Measurements from ENCODE around the gene ADGRV1.

ADGRV1 gene

GRCh38 chr5:91092859-91093783, 534.5 kb downstream of the ADGRV1 start:
- no peak for DNase-seq (ENCODE audit: low read depth in 2 of 2, low spot score in 1 of 2)

GRCh38 chr5:91095313-91095712, 536.7 kb downstream of the ADGRV1 start:
- DNase-seq (ENCODE audit: low read depth in 2 of 2, low spot score in 1 of 2) = no peak

GRCh38 chr5:91095786-91096385, 537.3 kb downstream of the ADGRV1 start:
- DNase-seq (ENCODE audit: low read depth in 2 of 2, low spot score in 1 of 2) = no peak

- no peak for DNase-seq (ENCODE audit: low read depth in 2 of 2, low spot score in 1 of 2)
These were observed 539.9 kb downstream of the ADGRV1 start for GRCh38 chr5:91098541-91098940.

DNA sequence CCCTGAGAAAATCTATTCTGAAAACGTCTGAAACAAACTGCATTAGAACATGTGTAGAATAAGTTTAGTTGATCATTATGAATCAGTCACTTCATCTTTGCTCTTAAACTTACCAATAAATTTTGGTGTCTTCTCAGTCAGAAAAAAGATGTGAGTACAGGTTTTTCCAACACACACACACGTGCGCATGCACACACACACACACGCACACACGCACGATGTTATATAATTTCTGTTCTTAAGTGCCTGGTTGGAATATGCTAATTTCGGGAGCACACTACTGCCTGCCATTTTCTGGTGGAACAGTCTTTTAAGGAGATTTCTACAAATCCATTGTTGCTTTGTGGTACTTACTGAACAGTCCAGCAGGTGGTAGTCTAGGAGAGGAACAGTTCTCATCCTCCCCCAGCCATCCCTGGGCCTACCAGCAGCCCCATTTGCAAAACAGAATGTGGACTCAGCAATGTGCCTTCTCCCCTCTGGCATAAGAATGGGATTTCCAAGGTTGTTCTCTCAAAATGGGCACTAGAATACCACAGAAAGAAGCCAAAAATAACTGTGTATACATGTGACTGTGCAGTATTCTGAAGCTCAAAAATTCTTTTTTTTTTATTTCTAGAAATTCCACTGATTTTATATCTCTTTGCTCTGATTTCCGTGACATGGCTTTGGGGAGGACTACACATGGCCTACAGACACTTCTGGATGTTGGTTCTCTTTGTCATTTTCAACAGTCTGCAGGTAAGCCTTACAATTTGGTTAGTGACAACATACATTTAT, 543.2 kb downstream of the ADGRV1 start:
- DNase-seq (ENCODE audit: low read depth in 2 of 2, low spot score in 1 of 2) = peak in 1 of 2 donors; percentile 6

DNA sequence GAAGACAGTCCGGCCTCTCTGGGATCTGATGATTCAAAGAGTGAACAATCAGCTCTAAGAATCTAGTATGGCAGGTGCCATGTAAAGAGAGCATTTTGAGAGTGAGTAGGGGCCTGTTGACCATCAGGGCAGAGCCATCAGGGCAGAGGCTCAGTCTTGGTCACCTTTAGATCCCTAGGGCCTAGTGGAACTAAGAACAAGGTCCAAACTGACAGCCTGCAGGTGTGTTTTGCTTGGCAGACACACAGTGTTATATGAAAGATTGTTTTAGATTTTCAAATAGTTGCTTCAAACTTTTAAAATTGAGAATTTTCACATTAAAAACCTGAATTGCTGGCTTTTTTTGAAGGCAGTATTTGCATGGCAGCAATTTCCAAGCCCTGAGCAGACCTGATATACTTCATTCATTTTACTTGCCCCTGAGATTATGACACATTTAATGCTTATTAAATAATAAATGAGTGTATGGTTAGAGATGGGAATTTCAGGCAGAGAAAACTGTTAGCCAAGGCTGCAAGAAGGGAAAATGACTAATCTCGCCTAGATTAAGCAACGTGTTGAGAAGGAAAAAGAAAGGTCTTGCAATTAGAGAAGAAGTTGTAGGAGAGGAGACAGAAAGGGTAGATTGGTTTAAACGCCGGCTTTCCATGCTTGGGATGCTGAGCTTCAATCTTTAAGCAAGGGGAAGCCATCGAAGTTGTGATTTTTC, 544.9 kb downstream of the ADGRV1 start:
- no peak for DNase-seq (ENCODE audit: low read depth in 2 of 2, low spot score in 1 of 2)

DNA sequence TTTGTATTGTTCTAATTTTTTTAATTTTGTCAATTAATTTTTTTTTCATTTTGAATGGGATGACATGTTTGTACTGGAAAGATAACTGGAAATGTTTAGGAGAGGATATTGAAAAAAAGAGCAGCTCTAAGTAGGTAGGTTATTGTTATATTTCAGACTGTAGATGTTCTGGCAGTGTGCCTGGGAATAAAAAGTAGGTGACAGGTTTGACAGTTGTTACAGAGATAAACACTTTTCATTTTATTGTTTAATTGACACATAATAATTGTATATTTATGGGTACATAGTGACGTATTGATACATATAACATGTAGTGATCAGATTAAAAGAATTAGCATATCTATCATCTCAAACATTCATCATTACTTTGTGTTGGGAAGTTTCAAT, 545.5 kb downstream of the ADGRV1 start:
- no peak for DNase-seq (ENCODE audit: low read depth in 2 of 2, low spot score in 1 of 2)

DNA sequence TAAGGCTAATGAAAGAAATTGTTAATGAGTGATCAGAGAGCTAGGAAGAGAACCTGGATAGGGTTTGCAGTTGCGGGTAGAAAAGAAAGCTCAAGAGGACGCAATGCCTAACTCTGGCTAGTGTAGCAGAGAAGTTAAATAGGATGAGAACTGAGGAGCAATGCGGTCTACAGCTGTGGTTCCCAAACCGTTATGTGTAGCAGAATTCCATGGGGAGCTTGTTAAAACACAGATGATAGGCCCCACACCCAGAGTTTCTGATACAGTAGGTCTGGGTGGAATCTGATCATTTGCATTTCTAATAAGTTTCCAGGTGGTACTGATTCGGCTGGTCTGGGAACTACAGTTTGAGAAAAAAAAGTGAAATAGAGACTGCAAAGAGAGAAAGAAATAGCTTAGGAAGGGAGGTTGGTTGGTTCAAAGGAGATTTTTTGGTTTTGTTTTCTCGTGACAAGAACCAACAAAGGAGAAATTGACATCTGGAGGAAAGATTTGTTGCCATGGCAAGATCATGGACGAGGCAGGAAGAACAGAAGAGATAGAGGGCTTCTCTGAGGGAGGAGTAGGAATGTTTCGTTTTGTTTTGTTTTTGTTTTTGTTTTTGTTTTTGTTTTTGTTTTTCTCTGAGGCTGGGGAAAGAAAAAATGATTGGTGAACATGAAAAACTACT, 548.4 kb downstream of the ADGRV1 start:
- DNase-seq (ENCODE audit: low read depth in 2 of 2, low spot score in 1 of 2) = no peak

DNA sequence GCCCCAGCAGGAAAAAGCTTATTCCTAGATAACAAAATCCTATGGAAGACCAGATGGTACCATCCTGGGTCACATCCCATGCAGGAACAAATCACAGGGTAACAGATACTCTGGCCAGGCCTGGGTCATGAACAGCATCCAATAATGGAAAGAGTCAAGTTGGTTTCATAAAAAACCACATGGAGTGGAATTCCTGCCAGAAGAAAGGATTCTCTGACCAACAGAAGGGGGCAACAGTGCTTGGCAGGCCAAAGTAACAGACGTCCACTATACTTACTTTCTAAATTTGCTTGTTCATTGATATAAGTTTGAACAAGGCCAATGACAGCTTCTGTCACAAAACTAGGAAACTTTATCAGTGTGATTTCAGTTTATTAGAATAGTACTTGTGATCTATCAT, 551.0 kb downstream of the ADGRV1 start:
- no peak for DNase-seq (ENCODE audit: low read depth in 2 of 2, low spot score in 1 of 2)

GRCh38 chr5:91110686-91111085, 552.1 kb downstream of the ADGRV1 start:
- DNase-seq (ENCODE audit: low read depth in 2 of 2, low spot score in 1 of 2) = no peak

GRCh38 chr5:91111473-91112238, 553.1 kb downstream of the ADGRV1 start:
- no peak for DNase-seq (ENCODE audit: low read depth in 2 of 2, low spot score in 1 of 2)

DNA sequence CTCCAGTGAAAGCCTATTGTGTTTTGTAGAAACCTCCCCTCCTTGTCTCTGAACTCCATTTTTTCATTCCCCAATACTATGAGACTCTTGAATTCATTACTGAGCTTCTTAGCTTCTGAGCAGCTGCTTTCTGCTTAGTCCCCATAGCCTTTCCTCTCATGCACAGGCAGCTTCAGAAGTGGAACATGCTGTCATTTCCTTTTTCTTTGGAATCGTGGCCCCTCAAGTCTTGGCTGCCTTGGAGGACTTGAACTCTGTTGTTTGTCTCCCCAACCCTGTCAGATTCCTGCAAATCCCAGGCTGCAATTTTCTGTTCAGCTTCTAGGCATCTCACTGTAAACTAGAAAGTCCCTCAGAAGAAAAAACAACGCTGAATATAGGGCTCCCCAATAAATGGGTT, 556.1 kb downstream of the ADGRV1 start:
- no peak for DNase-seq (ENCODE audit: low read depth in 2 of 2, low spot score in 1 of 2)

- DNase-seq (ENCODE audit: low read depth in 2 of 2, low spot score in 1 of 2) = no peak
These were observed 559.8 kb downstream of the ADGRV1 start for GRCh38 chr5:91118354-91118753.

DNA sequence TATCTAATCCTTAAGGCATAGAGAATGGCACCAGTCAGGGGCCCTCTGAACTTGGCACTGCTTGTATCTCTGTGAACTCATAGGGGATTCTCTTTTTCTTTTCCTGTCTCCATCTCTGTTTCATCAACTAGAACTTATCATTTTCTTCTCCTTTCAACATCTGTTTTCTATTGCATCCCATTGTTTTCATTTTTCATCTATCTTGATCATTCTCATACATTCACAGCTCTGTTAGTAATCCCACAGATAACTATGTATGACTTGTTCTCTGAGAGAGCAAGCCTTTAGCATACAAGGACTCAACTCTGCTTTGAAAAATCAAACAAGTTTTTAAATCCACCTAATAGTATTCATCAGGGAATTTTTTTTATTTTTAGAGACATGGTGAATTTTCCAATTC, 560.2 kb downstream of the ADGRV1 start:
- no peak for DNase-seq (ENCODE audit: low read depth in 2 of 2, low spot score in 1 of 2)

- no peak for DNase-seq (ENCODE audit: low read depth in 2 of 2, low spot score in 1 of 2)
These were observed 560.6 kb downstream of the ADGRV1 start for GRCh38 chr5:91119217-91119616.

GRCh38 chr5:91119981-91120850, 561.6 kb downstream of the ADGRV1 start:
- no peak for DNase-seq (ENCODE audit: low read depth in 2 of 2, low spot score in 1 of 2)

- no peak for DNase-seq (ENCODE audit: low read depth in 2 of 2, low spot score in 1 of 2)
These were observed 562.9 kb downstream of the ADGRV1 start for GRCh38 chr5:91121347-91121993.

DNA sequence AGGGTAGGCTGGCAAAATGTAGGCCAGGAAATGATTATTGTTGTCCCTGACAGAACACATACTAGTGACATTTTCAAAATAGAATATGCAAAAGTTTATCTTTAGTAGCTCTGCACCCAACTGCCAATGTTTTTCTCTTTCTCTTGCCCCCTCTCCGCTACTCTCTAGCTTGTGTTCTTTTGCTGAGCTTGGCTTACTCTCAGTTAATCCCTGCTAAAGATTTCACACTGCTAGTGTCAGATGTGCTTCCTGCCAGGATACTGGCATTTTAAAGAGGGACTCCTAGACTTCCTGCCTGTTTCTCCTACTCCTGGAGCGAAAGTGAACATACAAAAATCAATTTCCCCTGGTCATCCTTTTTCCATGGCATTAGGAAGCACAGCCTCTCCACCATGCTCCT, 564.1 kb downstream of the ADGRV1 start:
- no peak for DNase-seq (ENCODE audit: low read depth in 2 of 2, low spot score in 1 of 2)
